SW480 (cell line): ENCODE results near the gene FGD3.

Experiments
- DNase-seq: peaks from one replicate; pipeline ENCODE4 v3.0.0-alpha.2; 2016; ENCODE audit warnings: low spot score

The FGD3 gene

GRCh38 chr9:92954049-92954861 lies 6.9 kb downstream of the FGD3 start:
- peak; percentile 83 for DNase-seq

- no peak for DNase-seq
Measured at GRCh38 chr9:92954886-92955285, 7.6 kb downstream of the FGD3 start.

- no peak for DNase-seq
Measured at GRCh38 chr9:92960561-92961290, 13.4 kb downstream of the FGD3 start.

GRCh38 chr9:92961627-92962302 lies 14.4 kb downstream of the FGD3 start:
- no peak for DNase-seq

GRCh38 chr9:92962303-92962649 lies 15.0 kb downstream of the FGD3 start:
- DNase-seq, result no peak

GRCh38 chr9:92962846-92963245 lies 15.5 kb downstream of the FGD3 start:
- no peak for DNase-seq

- DNase-seq, result no peak
Measured at GRCh38 chr9:92963831-92964606, 16.7 kb downstream of the FGD3 start.

- DNase-seq, result no peak
Measured at GRCh38 chr9:92964607-92965060, 17.3 kb downstream of the FGD3 start.

GRCh38 chr9:92965061-92965758 lies 17.9 kb downstream of the FGD3 start:
- DNase-seq, result no peak

GRCh38 chr9:92965759-92966517 lies 18.6 kb downstream of the FGD3 start:
- no peak for DNase-seq

GRCh38 chr9:92966518-92966800 lies 19.1 kb downstream of the FGD3 start:
- DNase-seq, result no peak

- DNase-seq, result no peak
Measured at GRCh38 chr9:92968081-92968480, 20.8 kb downstream of the FGD3 start.

GRCh38 chr9:92969516-92970466 lies 22.5 kb downstream of the FGD3 start:
- no peak for DNase-seq

- DNase-seq, result peak; percentile 27
Measured at GRCh38 chr9:92970467-92970923, 23.2 kb downstream of the FGD3 start.

- no peak for DNase-seq
Measured at GRCh38 chr9:92971121-92971520, 23.8 kb downstream of the FGD3 start.

GRCh38 chr9:92971776-92972175 lies 24.5 kb downstream of the FGD3 start:
- no peak for DNase-seq

- DNase-seq, result no peak
Measured at GRCh38 chr9:92973700-92974099, 26.4 kb downstream of the FGD3 start.

GRCh38 chr9:92974161-92974661 lies 26.9 kb downstream of the FGD3 start:
- DNase-seq, result no peak
